GM19455 (cell line): ENCODE data around the gene PIGS.

Source experiments
- ATAC-seq: cut with Tn5 transposase; IDR thresholded peaks from one replicate; pipeline ENCODE4 v1.9.1; 2021; ENCODE audit not compliant: unreplicated experiment

PIGS gene

GRCh38 chr17:28511858-28512461, 59.4 kb downstream of the PIGS start:
- no peak for ATAC-seq

- no peak for ATAC-seq
These were observed 61.5 kb downstream of the PIGS start for GRCh38 chr17:28509789-28510188.

- ATAC-seq, result no peak
These were observed 63.1 kb downstream of the PIGS start for GRCh38 chr17:28508211-28508724.

- ATAC-seq, result no peak
These were observed 63.6 kb downstream of the PIGS start for GRCh38 chr17:28507567-28508203.

- ATAC-seq, result no peak
These were observed 64.4 kb downstream of the PIGS start for GRCh38 chr17:28506763-28507487.

GRCh38 chr17:28505986-28506665, 65.2 kb downstream of the PIGS start, which contains the start of gene FOXN1:
TSS of gene FOXN1 (plus strand) at chr17:28506348. CDS start at chr17:28523970, 17,622 bp downstream.
- no peak for ATAC-seq

- ATAC-seq, result no peak
These were observed 67.9 kb downstream of the PIGS start for GRCh38 chr17:28503420-28503819.
